ENCODE data around the gene UBE2O. TPM values are rescaled to one million over a fixed set of nuclear protein-coding genes. Genes with fewer than 3 reads are reported as not detected.

The UBE2O gene
- 23.8 and 26.0 TPM in 2 replicates for total RNA-seq (2012; rRNA removed)

DNA sequence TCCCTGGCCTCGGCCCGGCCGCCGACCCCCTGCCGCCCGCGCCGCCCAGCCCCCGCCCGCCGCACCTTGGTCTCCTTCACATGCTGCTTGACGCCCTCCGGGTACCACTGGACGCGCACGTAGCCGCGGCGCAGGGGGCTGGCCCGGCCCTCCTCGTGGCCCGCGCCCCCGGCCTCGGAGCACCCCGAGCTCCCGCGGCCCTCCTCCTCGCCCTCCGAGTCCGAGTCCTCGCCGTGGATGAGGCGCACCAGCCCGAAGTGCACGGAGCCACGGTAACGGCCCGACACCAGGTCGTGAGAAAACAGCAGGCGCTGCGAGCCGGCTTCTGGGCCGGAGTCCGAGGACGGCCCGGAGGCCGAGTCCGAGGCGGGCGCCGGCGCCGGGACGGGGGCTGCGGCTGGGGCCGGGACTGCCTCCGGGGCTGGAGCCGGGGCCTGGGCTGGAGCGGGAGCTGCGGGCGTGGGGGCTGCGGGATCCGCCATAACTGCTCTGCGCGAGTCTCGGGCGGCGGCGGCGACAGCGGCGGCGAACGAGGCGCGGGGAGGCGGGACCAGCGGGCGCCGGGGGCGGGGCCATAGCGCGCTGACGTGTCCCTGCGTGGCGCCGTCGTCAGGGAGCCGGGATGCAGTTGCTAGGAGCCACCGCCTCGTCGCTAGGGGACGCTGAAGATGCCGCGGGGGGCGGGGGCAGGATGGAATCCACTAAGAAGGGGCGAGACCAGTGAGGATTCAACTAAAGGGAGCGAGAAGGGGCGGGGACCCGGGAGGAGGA, at the start of gene UBE2O:
Gene UBE2O, minus strand, starts transcription at position 493 of the 771 bp plus-strand sequence. Its CDS starts 11 bp downstream, at position 482.
- Histone ChIP-seq H3K36me3 (ENCODE audit: insufficient read depth, low read length) (no peaks in the 10 kb centered on the region), H3K4me2 (ENCODE audit: low read length) (peak within 1 kb of the TSS; percentile 99), H3K9ac (ENCODE audit: low read depth, low read length) (peak within 1 kb of the TSS; percentile 94), H3K4me3 (ENCODE audit: low read length) (peak within 1 kb of the TSS; percentile 98), H3K27me3 (ENCODE audit: control insufficient read depth, insufficient read depth, low read length) (no peaks in the 10 kb centered on the region), H3K4me1 (ENCODE audit: control insufficient read depth, insufficient read depth, low read length) (peaks cover 24% of the 10 kb centered on the region), H3K9me3 (replicated peaks; ENCODE audit: low read length) (no peaks in the 10 kb centered on the region)

DNA sequence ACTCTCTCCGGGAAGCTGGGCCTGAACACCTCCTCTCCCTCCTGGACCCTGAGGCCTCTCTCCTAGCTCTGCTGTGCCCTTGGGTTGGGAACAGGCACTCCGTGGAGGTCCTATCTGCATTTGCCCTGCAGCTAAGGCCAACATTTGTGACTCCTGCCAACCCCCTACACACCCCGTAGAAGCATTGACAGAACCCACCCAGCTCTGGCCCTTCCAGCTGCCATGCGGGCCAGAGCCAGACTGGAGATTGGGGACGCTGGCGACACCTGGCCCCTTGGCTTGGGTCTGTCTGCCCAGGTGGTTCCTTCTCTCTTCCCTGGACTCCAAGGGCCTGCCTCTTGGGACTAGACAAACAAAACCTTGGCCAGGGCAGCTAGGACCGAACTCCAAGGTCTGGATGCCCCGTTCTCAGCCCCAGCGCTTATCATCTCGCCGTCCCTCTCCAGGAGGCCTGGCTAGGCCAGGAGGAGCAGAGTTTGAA, 48.9 kb upstream of the UBE2O start:
- H3K27me3 ChIP-seq (ENCODE audit: control insufficient read depth, insufficient read depth, low read length), result peaks cover 4% of the 10 kb centered on the region
- no peaks in the 10 kb centered on the region for H3K36me3 ChIP-seq (ENCODE audit: insufficient read depth, low read length)
- H3K4me3 ChIP-seq (ENCODE audit: low read length), result peak overlapping the region; percentile 80
- no peaks in the 10 kb centered on the region for H3K9me3 ChIP-seq (replicated peaks; ENCODE audit: low read length)
- H3K4me2 ChIP-seq (ENCODE audit: low read length), result peak overlapping the region; percentile 84
- H3K4me1 ChIP-seq (ENCODE audit: control insufficient read depth, insufficient read depth, low read length), result peaks cover 51% of the 10 kb centered on the region
- H3K9ac ChIP-seq (ENCODE audit: low read depth, low read length), result peak overlapping the region; percentile 81

DNA sequence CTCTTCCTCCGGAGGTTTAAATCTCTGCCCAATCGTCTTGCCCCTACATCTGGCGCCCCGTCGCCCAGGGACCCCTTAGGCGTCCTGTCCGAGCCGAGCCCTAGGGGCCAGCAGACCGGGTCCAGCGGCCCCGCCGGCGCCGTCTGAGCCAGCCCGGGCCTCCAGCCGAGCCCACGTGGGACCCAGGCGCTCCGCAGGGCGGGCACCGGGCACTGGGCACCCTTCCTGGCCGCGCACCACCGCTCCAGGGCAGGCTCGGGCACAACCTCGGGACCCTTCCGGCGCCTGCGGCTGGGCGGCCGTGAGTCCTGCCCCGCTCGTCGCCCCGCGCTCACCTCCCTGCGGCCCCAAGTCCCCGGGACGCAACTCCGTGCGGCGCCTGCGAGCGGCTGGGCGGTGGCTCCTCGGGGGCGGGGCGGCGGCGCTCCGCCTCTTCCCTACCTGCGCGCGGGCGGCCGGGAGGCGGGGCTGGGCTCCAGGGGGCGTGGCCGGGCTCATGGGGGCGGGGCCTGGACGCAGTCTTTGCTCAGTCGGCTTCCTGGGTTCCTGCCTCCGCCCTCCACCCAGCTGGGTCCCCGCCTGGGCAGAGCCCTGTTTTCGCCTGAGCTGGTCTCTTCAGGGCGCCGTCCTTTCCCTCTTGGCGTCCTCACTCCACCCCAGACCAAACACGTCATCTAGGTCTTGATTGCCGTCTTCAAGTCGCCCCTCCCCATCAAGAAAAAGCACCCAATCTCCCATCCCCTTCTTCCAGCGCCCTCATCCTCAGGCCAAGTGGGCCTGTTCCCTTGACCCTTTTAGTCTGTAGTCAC, 48.3 kb upstream of the UBE2O start, which contains the start of gene RHBDF2:
Gene RHBDF2, minus strand, starts transcription at position 406 of the 809 bp plus-strand sequence. CDS start 19,899 bp downstream, outside the sequence.
- Histone ChIP-seq H3K27me3 (ENCODE audit: control insufficient read depth, insufficient read depth, low read length) (no peaks in the 10 kb centered on the region), H3K4me3 (ENCODE audit: low read length) (peak within 1 kb of the TSS; percentile 80), H3K36me3 (ENCODE audit: insufficient read depth, low read length) (no peaks in the 10 kb centered on the region), H3K4me1 (ENCODE audit: control insufficient read depth, insufficient read depth, low read length) (peaks cover 46% of the 10 kb centered on the region), H3K4me2 (ENCODE audit: low read length) (peak within 1 kb of the TSS; percentile 84), H3K9me3 (replicated peaks; ENCODE audit: low read length) (no peaks in the 10 kb centered on the region), H3K9ac (ENCODE audit: low read depth, low read length) (peak within 1 kb of the TSS; percentile 81)

DNA sequence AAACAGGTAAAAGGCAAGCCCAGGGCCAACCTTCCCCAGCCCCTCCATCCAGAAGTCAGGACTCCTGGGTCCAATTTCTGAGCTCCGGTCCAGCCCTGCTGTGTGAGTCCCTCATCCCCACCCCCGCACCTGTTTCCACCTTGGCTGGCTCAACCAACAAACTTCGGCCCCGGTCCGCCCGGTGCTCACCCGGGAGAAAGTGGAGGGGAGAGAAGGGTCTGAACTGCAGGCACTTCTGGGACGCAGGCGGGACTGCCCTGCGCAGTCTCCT, 47.7 kb upstream of the UBE2O start:
- Histone ChIP-seq H3K4me3 (ENCODE audit: low read length) (peak overlapping the region; percentile 80), H3K4me2 (ENCODE audit: low read length) (peak overlapping the region; percentile 84), H3K9me3 (replicated peaks; ENCODE audit: low read length) (no peaks in the 10 kb centered on the region), H3K27me3 (ENCODE audit: control insufficient read depth, insufficient read depth, low read length) (no peaks in the 10 kb centered on the region), H3K9ac (ENCODE audit: low read depth, low read length) (peak overlapping the region; percentile 81), H3K36me3 (ENCODE audit: insufficient read depth, low read length) (no peaks in the 10 kb centered on the region), H3K4me1 (ENCODE audit: control insufficient read depth, insufficient read depth, low read length) (peaks cover 46% of the 10 kb centered on the region)

DNA sequence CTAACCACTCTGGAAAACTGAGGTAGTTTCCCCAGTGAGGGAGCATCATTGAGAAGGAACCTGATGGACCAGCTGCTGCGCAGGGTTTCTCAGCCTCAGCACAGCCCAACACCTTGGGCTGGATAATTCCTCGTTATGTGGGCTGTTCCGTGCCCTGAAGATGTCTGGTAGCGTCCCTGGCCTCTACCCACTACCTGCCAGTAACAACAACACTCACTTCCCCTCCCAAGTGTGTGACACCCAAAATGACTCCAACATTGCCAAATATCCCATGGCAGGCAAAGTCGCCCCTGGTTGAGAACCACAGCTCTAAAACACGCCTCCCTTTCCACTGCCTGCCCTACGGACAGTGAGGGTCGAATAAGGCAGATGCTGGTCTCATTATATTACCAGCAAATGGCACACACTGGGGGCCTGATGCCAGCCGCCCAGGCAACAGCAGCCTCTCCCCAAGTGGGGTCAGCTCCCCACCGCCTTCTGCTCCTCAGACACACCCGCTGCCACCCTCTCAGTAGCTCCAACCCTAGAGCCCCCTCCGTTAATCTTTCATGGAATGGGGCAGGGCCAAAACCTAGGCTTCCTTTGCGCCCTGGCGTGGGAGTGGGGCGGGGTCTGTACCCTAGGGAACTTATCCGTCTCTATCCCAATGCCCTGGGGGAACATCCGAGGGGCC, 47.3 kb upstream of the UBE2O start:
- no peaks in the 10 kb centered on the region for H3K9me3 ChIP-seq (replicated peaks; ENCODE audit: low read length)
- H3K9ac ChIP-seq (ENCODE audit: low read depth, low read length), result peak overlapping the region; percentile 81
- H3K36me3 ChIP-seq (ENCODE audit: insufficient read depth, low read length), result no peaks in the 10 kb centered on the region
- peaks cover 46% of the 10 kb centered on the region for H3K4me1 ChIP-seq (ENCODE audit: control insufficient read depth, insufficient read depth, low read length)
- peak overlapping the region; percentile 80 for H3K4me3 ChIP-seq (ENCODE audit: low read length)
- no peaks in the 10 kb centered on the region for H3K27me3 ChIP-seq (ENCODE audit: control insufficient read depth, insufficient read depth, low read length)
- peak overlapping the region; percentile 84 for H3K4me2 ChIP-seq (ENCODE audit: low read length)

DNA sequence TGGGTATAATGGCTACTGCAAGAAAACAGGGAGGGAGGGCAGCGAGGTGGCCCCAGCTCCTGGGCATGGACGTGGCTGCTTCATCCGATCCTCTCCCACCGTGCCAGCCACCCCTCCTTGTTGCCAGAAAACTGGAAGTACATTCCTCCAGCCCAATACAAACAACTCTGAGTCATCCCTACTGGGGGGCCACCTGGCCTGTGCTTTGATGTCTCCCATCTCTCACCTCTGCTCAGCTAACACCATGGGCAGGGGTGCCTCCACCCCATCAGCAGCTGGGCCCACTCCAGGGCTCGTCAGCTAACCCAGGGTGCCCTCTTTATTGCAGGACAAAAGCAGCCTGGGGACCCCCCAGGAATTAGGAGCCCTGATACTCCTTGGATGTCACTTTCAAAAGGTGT, 46.3 kb upstream of the UBE2O start:
- H3K4me3 ChIP-seq (ENCODE audit: low read length), result no peak overlapping the region
- no peak overlapping the region for H3K9ac ChIP-seq (ENCODE audit: low read depth, low read length)
- peak overlapping the region; percentile 84 for H3K4me2 ChIP-seq (ENCODE audit: low read length)

DNA sequence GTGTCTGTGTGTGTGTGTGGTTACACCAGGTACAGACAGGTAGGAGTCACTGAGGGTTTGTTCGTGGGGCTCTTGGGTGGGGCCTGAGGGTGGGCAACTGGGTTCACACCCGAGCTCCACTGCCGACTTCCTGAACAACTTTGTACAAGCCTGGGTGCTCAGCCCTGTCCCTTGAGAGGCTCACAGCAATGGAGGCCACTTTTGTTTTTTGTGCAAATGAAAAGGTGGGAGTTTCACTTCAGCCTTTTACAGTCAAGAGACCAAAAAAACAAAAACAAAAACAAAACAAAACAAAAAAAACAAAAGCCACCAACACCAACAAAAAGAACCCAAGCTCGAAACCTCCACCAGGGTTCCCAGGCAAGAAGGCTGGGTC, 45.9 kb upstream of the UBE2O start:
- peak overlapping the region; percentile 84 for H3K4me2 ChIP-seq (ENCODE audit: low read length)
- no peaks in the 10 kb centered on the region for H3K36me3 ChIP-seq (ENCODE audit: insufficient read depth, low read length)
- H3K4me1 ChIP-seq (ENCODE audit: control insufficient read depth, insufficient read depth, low read length), result peaks cover 49% of the 10 kb centered on the region
- H3K4me3 ChIP-seq (ENCODE audit: low read length), result no peak overlapping the region
- no peaks in the 10 kb centered on the region for H3K27me3 ChIP-seq (ENCODE audit: control insufficient read depth, insufficient read depth, low read length)
- H3K9ac ChIP-seq (ENCODE audit: low read depth, low read length), result peak overlapping the region; percentile 63
- H3K9me3 ChIP-seq (replicated peaks; ENCODE audit: low read length), result no peaks in the 10 kb centered on the region

More for the DNA sequence above, 46.3 kb upstream of the UBE2O start:
- no peaks in the 10 kb centered on the region for H3K27me3 ChIP-seq (ENCODE audit: control insufficient read depth, insufficient read depth, low read length)
- H3K36me3 ChIP-seq (ENCODE audit: insufficient read depth, low read length), result no peaks in the 10 kb centered on the region
- H3K9me3 ChIP-seq (replicated peaks; ENCODE audit: low read length), result no peaks in the 10 kb centered on the region
- H3K4me1 ChIP-seq (ENCODE audit: control insufficient read depth, insufficient read depth, low read length), result peaks cover 46% of the 10 kb centered on the region

DNA sequence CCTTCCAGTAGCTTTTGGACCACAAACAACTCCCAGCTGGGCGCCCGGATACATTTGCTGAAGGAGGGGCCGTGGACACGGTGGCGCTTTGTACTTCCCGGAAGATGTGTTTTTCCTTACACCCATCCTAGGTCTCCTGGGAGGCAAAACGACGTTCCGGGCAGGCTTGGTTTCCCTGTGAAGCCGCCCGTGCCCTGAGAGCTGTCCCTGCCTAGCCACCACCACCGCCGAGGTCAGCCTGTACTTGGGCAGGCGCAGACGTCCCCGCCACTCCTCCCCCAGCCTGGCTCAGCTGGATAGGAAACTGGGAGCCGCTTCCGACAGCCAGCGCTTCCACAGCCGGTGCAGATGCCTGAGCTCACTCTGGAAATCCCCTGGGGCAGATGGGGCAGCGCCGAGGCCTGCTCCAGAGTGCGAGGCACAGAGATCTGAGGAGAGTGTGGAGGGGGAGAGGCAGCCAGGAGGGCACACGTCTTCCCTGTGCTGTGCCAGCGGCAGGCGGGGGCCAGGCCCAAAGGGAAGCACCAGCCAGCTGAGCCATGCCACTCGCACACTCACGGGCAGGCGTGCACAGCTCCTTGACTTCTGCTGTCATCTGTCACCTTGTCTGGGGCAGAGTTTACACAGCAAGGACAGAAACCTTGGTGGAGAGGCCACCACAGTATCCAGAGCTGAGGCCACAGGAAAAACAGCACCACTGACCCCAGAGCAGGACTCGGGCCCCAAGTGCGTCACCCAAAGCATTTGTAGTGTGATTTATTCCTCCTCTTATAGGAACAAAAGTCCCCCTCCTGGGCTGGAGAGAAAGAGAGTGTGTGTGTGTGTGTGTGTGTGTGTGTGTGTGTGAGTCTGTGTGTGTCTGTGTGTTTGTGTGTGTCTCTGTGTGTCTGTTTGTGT, 45.3 kb upstream of the UBE2O start:
- H3K4me3 ChIP-seq (ENCODE audit: low read length), result peak overlapping the region; percentile 49
- H3K27me3 ChIP-seq (ENCODE audit: control insufficient read depth, insufficient read depth, low read length), result no peaks in the 10 kb centered on the region
- no peaks in the 10 kb centered on the region for H3K9me3 ChIP-seq (replicated peaks; ENCODE audit: low read length)
- peaks cover 55% of the 10 kb centered on the region for H3K4me1 ChIP-seq (ENCODE audit: control insufficient read depth, insufficient read depth, low read length)
- H3K9ac ChIP-seq (ENCODE audit: low read depth, low read length), result peak overlapping the region; percentile 63
- no peaks in the 10 kb centered on the region for H3K36me3 ChIP-seq (ENCODE audit: insufficient read depth, low read length)
- peak overlapping the region; percentile 84 for H3K4me2 ChIP-seq (ENCODE audit: low read length)

DNA sequence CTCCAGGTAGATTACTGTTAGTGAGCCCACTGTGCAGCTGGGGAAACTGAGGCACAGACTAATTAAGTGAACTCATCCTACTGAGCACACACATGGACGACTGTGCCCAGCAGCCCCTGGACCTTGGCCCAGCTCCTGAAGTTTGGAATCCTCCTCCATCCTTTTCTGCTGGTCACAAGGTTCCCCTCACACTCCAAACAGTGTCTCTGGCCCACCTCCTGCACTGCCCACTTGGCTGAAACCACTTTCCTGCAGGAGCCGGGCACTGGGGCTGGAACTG, 44.7 kb upstream of the UBE2O start:
- Histone ChIP-seq H3K36me3 (ENCODE audit: insufficient read depth, low read length) (no peaks in the 10 kb centered on the region), H3K27me3 (ENCODE audit: control insufficient read depth, insufficient read depth, low read length) (no peaks in the 10 kb centered on the region), H3K4me1 (ENCODE audit: control insufficient read depth, insufficient read depth, low read length) (peaks cover 61% of the 10 kb centered on the region), H3K9me3 (replicated peaks; ENCODE audit: low read length) (no peaks in the 10 kb centered on the region), H3K4me2 (ENCODE audit: low read length) (peak overlapping the region; percentile 84), H3K9ac (ENCODE audit: low read depth, low read length) (peak overlapping the region; percentile 63), H3K4me3 (ENCODE audit: low read length) (peak overlapping the region; percentile 49)

DNA sequence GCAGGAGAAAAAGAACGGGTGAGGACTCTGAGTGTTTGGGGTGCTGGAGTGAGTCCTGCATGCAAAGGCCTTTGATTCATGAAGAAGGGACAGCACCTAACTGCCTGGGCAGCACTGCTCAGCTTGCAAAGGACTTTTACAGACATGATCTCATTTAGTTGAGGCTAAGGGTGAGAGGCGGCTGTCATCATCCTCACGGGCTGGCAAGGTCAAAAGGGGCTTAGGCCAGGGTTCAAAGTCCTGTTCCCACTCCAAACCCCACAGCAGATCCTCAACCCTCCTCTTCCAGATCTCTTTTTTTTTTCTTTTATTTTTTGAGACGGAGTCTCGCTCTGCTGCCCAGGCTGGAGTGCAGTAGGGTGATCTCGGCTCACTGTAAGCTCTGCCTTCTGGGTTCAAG, 43.5 kb upstream of the UBE2O start:
- Histone ChIP-seq H3K9me3 (replicated peaks; ENCODE audit: low read length) (no peaks in the 10 kb centered on the region), H3K27me3 (ENCODE audit: control insufficient read depth, insufficient read depth, low read length) (no peaks in the 10 kb centered on the region), H3K36me3 (ENCODE audit: insufficient read depth, low read length) (no peaks in the 10 kb centered on the region), H3K4me1 (ENCODE audit: control insufficient read depth, insufficient read depth, low read length) (peaks cover 61% of the 10 kb centered on the region), H3K4me2 (ENCODE audit: low read length) (no peak overlapping the region), H3K4me3 (ENCODE audit: low read length) (no peak overlapping the region), H3K9ac (ENCODE audit: low read depth, low read length) (no peak overlapping the region)
